Measurements from ENCODE around the gene PMF1.

PMF1 gene

DNA sequence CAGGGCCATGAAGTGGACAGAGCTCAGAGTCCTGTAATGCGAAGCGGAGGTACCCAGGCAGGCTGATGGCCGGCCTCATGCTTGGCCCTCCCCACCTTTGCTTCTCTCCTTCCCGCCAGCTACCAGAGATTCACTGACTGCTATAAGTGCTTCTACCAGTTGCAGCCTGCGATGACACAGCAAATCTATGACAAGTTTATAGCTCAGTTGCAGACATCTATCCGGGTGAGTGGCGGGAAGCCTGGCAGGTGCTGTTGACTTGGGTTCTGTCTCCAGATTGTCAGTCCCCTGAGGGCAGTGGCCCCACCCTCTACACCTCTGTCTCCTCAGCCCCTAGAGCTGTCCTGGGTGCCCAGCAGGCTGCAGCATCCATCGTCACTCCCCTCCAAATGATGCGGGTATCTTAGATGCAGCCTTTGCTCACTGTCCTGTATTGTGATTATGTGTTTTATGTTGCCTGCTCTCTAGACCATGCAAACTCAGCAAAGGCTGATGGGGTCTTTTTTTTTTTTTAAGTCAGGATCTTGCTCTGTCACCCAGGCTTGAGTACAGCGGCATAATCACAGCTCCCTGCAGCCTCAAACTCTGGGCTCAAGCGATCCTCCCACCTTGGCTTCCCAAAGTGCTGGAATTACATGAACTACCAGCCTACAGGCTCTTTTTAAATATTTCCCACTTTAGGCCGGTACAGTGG is 19.5 kb downstream of the PMF1 start:
- TF ChIP-seq, protein P1, sequence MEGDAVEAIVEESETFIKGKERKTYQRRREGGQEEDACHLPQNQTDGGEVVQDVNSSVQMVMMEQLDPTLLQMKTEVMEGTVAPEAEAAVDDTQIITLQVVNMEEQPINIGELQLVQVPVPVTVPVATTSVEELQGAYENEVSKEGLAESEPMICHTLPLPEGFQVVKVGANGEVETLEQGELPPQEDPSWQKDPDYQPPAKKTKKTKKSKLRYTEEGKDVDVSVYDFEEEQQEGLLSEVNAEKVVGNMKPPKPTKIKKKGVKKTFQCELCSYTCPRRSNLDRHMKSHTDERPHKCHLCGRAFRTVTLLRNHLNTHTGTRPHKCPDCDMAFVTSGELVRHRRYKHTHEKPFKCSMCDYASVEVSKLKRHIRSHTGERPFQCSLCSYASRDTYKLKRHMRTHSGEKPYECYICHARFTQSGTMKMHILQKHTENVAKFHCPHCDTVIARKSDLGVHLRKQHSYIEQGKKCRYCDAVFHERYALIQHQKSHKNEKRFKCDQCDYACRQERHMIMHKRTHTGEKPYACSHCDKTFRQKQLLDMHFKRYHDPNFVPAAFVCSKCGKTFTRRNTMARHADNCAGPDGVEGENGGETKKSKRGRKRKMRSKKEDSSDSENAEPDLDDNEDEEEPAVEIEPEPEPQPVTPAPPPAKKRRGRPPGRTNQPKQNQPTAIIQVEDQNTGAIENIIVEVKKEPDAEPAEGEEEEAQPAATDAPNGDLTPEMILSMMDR (IDR thresholded peaks at IDR 0.05; ENCODE audit: extremely low read depth, missing control alignments) = no peak
- no peak for DNase-seq (ENCODE audit: low spot score)

GRCh38 chr1:156233426-156234127 is 20.8 kb downstream of the PMF1 start:
- no peak for DNase-seq (ENCODE audit: low spot score)
- TF ChIP-seq, protein P1 (IDR thresholded peaks at IDR 0.05; ENCODE audit: extremely low read depth, missing control alignments) = no peak

DNA sequence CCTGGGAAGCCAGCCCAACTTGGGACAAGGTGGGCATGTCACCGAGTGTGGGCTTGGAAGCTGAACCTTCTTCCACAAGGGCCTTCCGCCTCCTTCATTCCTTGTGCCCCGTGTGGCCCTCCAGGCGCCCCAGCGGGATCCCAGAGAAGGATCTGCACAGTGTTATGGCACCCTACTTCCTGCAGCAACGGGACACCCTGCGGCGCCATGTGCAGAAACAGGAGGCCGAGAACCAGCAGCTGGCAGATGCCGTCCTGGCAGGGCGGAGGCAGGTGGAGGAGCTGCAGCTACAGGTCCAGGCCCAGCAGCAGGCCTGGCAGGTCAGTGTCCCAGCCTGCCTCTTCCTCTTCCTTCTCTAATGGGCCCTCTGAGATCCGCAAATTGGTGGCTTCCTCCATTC is 23.4 kb downstream of the PMF1 start:
- TF ChIP-seq, protein P1 (IDR thresholded peaks at IDR 0.05; ENCODE audit: extremely low read depth, missing control alignments) = no peak
- no peak for DNase-seq (ENCODE audit: low spot score)

GRCh38 chr1:156238248-156238647 is 25.4 kb downstream of the PMF1 start:
- no peak for DNase-seq (ENCODE audit: low spot score)
- TF ChIP-seq, protein P1 (IDR thresholded peaks at IDR 0.05; ENCODE audit: extremely low read depth, missing control alignments) = no peak

GRCh38 chr1:156241311-156241811 is 28.6 kb downstream of the PMF1 start:
- TF ChIP-seq, protein P1 (IDR thresholded peaks at IDR 0.05; ENCODE audit: extremely low read depth, missing control alignments) = no peak
- no peak for DNase-seq (ENCODE audit: low spot score)

- no peak for DNase-seq (ENCODE audit: low spot score)
- TF ChIP-seq, protein P1 (IDR thresholded peaks at IDR 0.05; ENCODE audit: extremely low read depth, missing control alignments) = no peak
Observed at GRCh38 chr1:156241926-156242325, 29.1 kb downstream of the PMF1 start, which contains the start of gene BGLAP. TSS of gene BGLAP (plus strand) at chr1:156242184. CDS start at chr1:156242232, 48 bp downstream.

DNA sequence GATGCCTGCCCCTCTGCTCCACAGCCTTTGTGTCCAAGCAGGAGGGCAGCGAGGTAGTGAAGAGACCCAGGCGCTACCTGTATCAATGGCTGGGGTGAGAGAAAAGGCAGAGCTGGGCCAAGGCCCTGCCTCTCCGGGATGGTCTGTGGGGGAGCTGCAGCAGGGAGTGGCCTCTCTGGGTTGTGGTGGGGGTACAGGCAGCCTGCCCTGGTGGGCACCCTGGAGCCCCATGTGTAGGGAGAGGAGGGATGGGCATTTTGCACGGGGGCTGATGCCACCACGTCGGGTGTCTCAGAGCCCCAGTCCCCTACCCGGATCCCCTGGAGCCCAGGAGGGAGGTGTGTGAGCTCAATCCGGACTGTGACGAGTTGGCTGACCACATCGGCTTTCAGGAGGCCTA is 29.9 kb downstream of the PMF1 start:
- TF ChIP-seq, protein P1 (IDR thresholded peaks at IDR 0.05; ENCODE audit: extremely low read depth, missing control alignments) = no peak
- no peak for DNase-seq (ENCODE audit: low spot score)

Measured in GM20000 (cell line).